B cell (primary cell): Measurements from ENCODE around the gene PIM3. TPM values are rescaled to one million over a fixed set of nuclear protein-coding genes. Genes with fewer than 3 reads are reported as not detected.

Source experiments
- ATAC-seq: fragments of 200-7000 bp; cut with Tn5 transposase; one replicate; pipeline ENCODE4 v1.10.0; 2021; ENCODE audit warnings: low read depth, mild to moderate bottlenecking, moderate number of reproducible peaks, moderate library complexity
- CTCF ChIA-PET: fragments of 350-600 bp; sonication (Branson Sonifier 250); formaldehyde crosslinking; loops from one replicate; lab custom pipeline; 2021; ENCODE audit warnings: antibody characterized with exemption, inconsistent platforms; lab: Charles Lee
- POLR2A ChIA-PET: fragments of 350-600 bp; sonication (Branson Sonifier 250); formaldehyde crosslinking; loops from one replicate; lab custom pipeline; 2021; ENCODE audit warnings: antibody characterized with exemption; lab: Charles Lee
- DNase-seq: peaks from one replicate; pipeline ENCODE4 v3.0.0; 2013
- H2AFZ ChIP-seq: 2 replicates; pipeline ENCODE4 v1.6.1; 2012; ENCODE audit warnings: mild to moderate bottlenecking, low read depth, low read length; ENCODE audit not compliant: insufficient read depth, poor library complexity, severe bottlenecking
- H3K27ac ChIP-seq, 2 donors: 1 replicate in 1 of 2; 2 replicates in 1 of 2; pipeline ENCODE4 v1.5.1; 2012 to 2013; ENCODE audit warnings: low read length in 2 of 2, mild to moderate bottlenecking in 2 of 2, moderate library complexity in 1 of 2
- H3K27me3 ChIP-seq, 4 experiments: fragments of 200-600 bp in 1 of 4; sonication (generic) in 1 of 4; replicated peaks in 1 of 4; 1 replicate in 2 of 4; 2 replicates in 2 of 4; pipeline versions ENCODE4 v1.6.1 to v1.7.0; 2013 to 2016; ENCODE audit warnings: low read length in 3 of 4, mild to moderate bottlenecking in 2 of 4, mixed read lengths in 1 of 4, moderate library complexity in 1 of 4; ENCODE audit not compliant: insufficient read depth in 4 of 4, control insufficient read depth in 3 of 4; ENCODE audit errors: control extremely low read depth in 1 of 4
- H3K36me3 ChIP-seq, 2 experiments: replicated peaks in 1 of 2; 1 replicate in 1 of 2; 2 replicates in 1 of 2; pipeline versions ENCODE4 v1.6.1 to v1.7.1; 2013; ENCODE audit warnings: low read length in 1 of 2; ENCODE audit not compliant: insufficient read depth in 2 of 2, control insufficient read depth in 1 of 2; ENCODE audit errors: control extremely low read depth in 1 of 2, extremely low read depth in 1 of 2
- H3K4me1 ChIP-seq, 2 donors: fragments of 200-600 bp in 1 of 2; sonication (generic) in 1 of 2; 1 replicate in 1 of 2; 2 replicates in 1 of 2; pipeline versions ENCODE4 v1.5.1 to v1.6.1; 2013 to 2017; ENCODE audit warnings: low read length in 2 of 2; ENCODE audit not compliant: control insufficient read depth in 2 of 2, insufficient read depth in 2 of 2
- H3K4me2 ChIP-seq: replicated peaks from 2 replicates; pipeline ENCODE3; 2012; ENCODE audit warnings: mild to moderate bottlenecking, low read depth, low read length; ENCODE audit not compliant: poor library complexity, severe bottlenecking
- H3K4me3 ChIP-seq, 5 experiments: fragments of 200-600 bp in 1 of 5; sonication (generic) in 1 of 5; 1 replicate in 3 of 5; 2 replicates in 2 of 5; pipeline versions ENCODE4 v1.5.1 to v1.7.0; 2011 to 2016; ENCODE audit warnings: low read length in 4 of 5, mild to moderate bottlenecking in 4 of 5, low read depth in 2 of 5, control low read depth in 1 of 5, moderate library complexity in 1 of 5; ENCODE audit not compliant: insufficient read depth in 1 of 5; ENCODE audit errors: control extremely low read depth in 1 of 5, extremely low read depth in 1 of 5
- H3K79me2 ChIP-seq: fragments of 200-600 bp; sonication (generic); one replicate; pipeline ENCODE4 v1.6.0; 2016; ENCODE audit warnings: low read length; ENCODE audit not compliant: control insufficient read depth, insufficient read depth
- H3K9ac ChIP-seq: fragments of 200-600 bp; sonication (generic); 2 replicates; pipeline ENCODE4 v1.6.1; 2017; ENCODE audit warnings: mild to moderate bottlenecking, low read length, moderate library complexity
- H3K9me3 ChIP-seq, 3 donors: one replicate each; pipeline versions ENCODE4 v1.6.1 to v1.7.1; 2013; ENCODE audit warnings: low read length in 2 of 3; ENCODE audit not compliant: control insufficient read depth in 2 of 3, insufficient read depth in 1 of 3; ENCODE audit errors: control extremely low read depth in 1 of 3
- H4K20me1 ChIP-seq: 2 replicates; pipeline ENCODE4 v1.6.0; 2012; ENCODE audit warnings: mild to moderate bottlenecking, low read length; ENCODE audit not compliant: insufficient read depth, control insufficient read depth, poor library complexity, severe bottlenecking
- H3K27ac Mint-ChIP-seq: one replicate; pipeline ENCODE4 v1.8.0; 2021; ENCODE audit warnings: mixed read lengths
- H3K27me3 Mint-ChIP-seq: one replicate; pipeline ENCODE4 v1.8.0; 2021; ENCODE audit warnings: mixed read lengths
- H3K4me1 Mint-ChIP-seq: one replicate; pipeline ENCODE4 v1.8.0; 2021; ENCODE audit warnings: mixed read lengths
- H3K4me3 Mint-ChIP-seq: one replicate; pipeline ENCODE4 v1.8.0; 2021; ENCODE audit warnings: mixed read lengths
- H3K9me3 Mint-ChIP-seq: one replicate; pipeline ENCODE4 v1.8.0; 2022; ENCODE audit warnings: mixed read lengths; ENCODE audit not compliant: insufficient read depth
- CTCF ChIP-seq: fragments of 200-600 bp; IDR thresholded peaks from one replicate; pipeline ENCODE4 v1.8.0; 2022; ENCODE audit warnings: antibody characterized with exemption, mild to moderate bottlenecking
- EZH2 ChIP-seq: IDR thresholded peaks from 2 replicates; pipeline ENCODE4 v1.6.1; 2012; ENCODE audit warnings: borderline replicate concordance, low read depth, mild to moderate bottlenecking, moderate library complexity, low read length; ENCODE audit not compliant: insufficient read depth, poor library complexity, severe bottlenecking
- WGBS: methylation state at CpG from one replicate; pipeline ENCODE4 v1.1.5; 2013; ENCODE audit warnings: missing lambda C conversion rate; ENCODE audit not compliant: insufficient coverage; 5-methylcytosine and 5-hydroxymethylcytosine counted together
- intact Hi-C: fragments of 100-400 bp; cut with micrococcal nuclease; formaldehyde crosslinking; loops from one replicate; pipeline ENCODE4 v1.10.0; 2022
- polyA plus RNA-seq: library from polyadenylated mRNA; depleted of rRNA; stranded (reverse); fragments of >200 nt; gene quantifications from 2 replicates; pipeline ENCODE4 v1.2.3, GENCODE V29; 2012
- total RNA-seq, 2 donors: library from RNA; stranded (reverse); fragments of 120-200 nt in 1 of 2; gene quantifications; 1 replicate in 1 of 2; 2 replicates in 1 of 2; pipeline versions ENCODE4 v1.2.3 to v1.2.4, GENCODE V29; 2013 to 2022

Gene PIM3
- total and polyA plus RNA-seq, 2 donors (not counting 1 experiment from before 2014, with no cell fraction given): 74.6 to 128 TPM

GRCh38 chr22:49954991-49955580 lies 5.5 kb upstream of the PIM3 start:
- CTCF ChIA-PET: no interaction called here
- POLR2A ChIA-PET: interaction anchor here (0.5 to 1.8 kb wide), 2 partner anchors 18 to 19 kb away, joined by 4 to 11 read pairs; no protein-coding TSS in a partner anchor
- WGBS: 85% methylated on average over 14 of the region's 15 CpGs

More at GRCh38 chr22:49954991-49955580, 5.5 kb upstream of the PIM3 start:
- TF ChIP-seq EZH2: no peak
- no peak for TF ChIP-seq CTCF
- Histone ChIP-seq H3K4me2 (no peak overlapping the region), H3K9me3 (no peaks in the 10 kb centered on the region), H2AFZ (no peak overlapping the region), H3K79me2 (peaks cover 4% of the 10 kb centered on the region), H3K4me1 (peaks cover 6 to 23% of the 10 kb centered on the region in 2 donors), H3K36me3 (no peaks in the 10 kb centered on the region), H3K4me3 (no peak overlapping the region), H3K9ac (no peak overlapping the region), H3K27me3 (no peaks in the 10 kb centered on the region), H4K20me1 (no peaks in the 10 kb centered on the region), H3K27ac (no peak overlapping the region)
- Mint-ChIP-seq H3K27ac (peak overlapping the region; percentile 50), H3K4me1 (peaks cover 14% of the 10 kb centered on the region), H3K9me3 (no peaks in the 10 kb centered on the region), H3K27me3 (no peaks in the 10 kb centered on the region), H3K4me3 (no peak overlapping the region)
- ATAC-seq (no peak), DNase-seq (no peak)
- intact Hi-C loops: no loop called here
